Panc1 (cell line): ENCODE data around the gene INTS1. TPM values are rescaled to one million over a fixed set of nuclear protein-coding genes. Genes with fewer than 3 reads are reported as not detected.

Experiments
- ATAC-seq: fragments of 200-7000 bp; cut with Tn5 transposase; 2 replicates; pipeline ENCODE4 v1.9.1; 2020; ENCODE audit warnings: mild to moderate bottlenecking, moderate library complexity
- BruUV-seq: library from RNA; stranded (reverse); fragments of 400-500 nt; replicated peaks from 2 replicates; lab custom pipeline; 2021; lab: Mats Ljungman, UMichigan
- CTCF ChIA-PET: fragments of 300-600 bp; sonication (Branson Sonifier 250); formaldehyde crosslinking; loops from one replicate; lab custom pipeline; 2022; ENCODE audit warnings: antibody characterized with exemption; lab: Charles Lee
- POLR2A ChIA-PET: fragments of 300-600 bp; sonication (Branson Sonifier 250); formaldehyde crosslinking; loops from one replicate; lab custom pipeline; 2022; ENCODE audit warnings: antibody characterized with exemption; lab: Charles Lee
- DNase-seq: peaks from one replicate; pipeline ENCODE4 v3.0.0-alpha.2; 2010; ENCODE audit warnings: low read depth, low spot score
- H3K27ac ChIP-seq: 2 replicates; pipeline ENCODE4 v1.5.1; 2011; ENCODE audit warnings: mild to moderate bottlenecking, low read length, inconsistent platforms
- H3K27me3 ChIP-seq: fragments of 200-500 bp; sonication (Bioruptor generic); 2 replicates; pipeline ENCODE4 v1.6.0; 2014; ENCODE audit warnings: low read length, inconsistent platforms; ENCODE audit not compliant: control insufficient read depth, insufficient read depth
- H3K36me3 ChIP-seq: fragments of 200-500 bp; sonication (Bioruptor generic); 2 replicates; pipeline ENCODE4 v1.5.1; 2014; ENCODE audit warnings: inconsistent platforms, mild to moderate bottlenecking, low read length, moderate library complexity; ENCODE audit not compliant: control insufficient read depth, insufficient read depth
- H3K4me1 ChIP-seq: 2 replicates; pipeline ENCODE4 v1.5.1; 2011; ENCODE audit warnings: inconsistent platforms, mild to moderate bottlenecking, low read length, moderate library complexity; ENCODE audit not compliant: control insufficient read depth, insufficient read depth
- H3K4me3 ChIP-seq, 2 experiments: 2 replicates each; pipeline ENCODE4 v1.5.1; 2011 to 2012; ENCODE audit warnings: low read depth in 2 of 2, low read length in 2 of 2, mild to moderate bottlenecking in 2 of 2, inconsistent platforms in 1 of 2, moderate library complexity in 1 of 2
- H3K9me3 ChIP-seq: fragments of 200-500 bp; sonication (Bioruptor generic); 2 replicates; pipeline ENCODE4 v1.5.1; 2014; ENCODE audit warnings: low read depth, mild to moderate bottlenecking, inconsistent platforms, low read length, moderate library complexity; ENCODE audit not compliant: control insufficient read depth, insufficient read depth
- POLR2AphosphoS5 ChIP-seq: IDR thresholded peaks from 2 replicates; pipeline ENCODE4 v1.6.1; 2012; ENCODE audit warnings: mild to moderate bottlenecking, low read depth, low read length, moderate library complexity
- SIN3A ChIP-seq: IDR thresholded peaks from 2 replicates; pipeline ENCODE4 v1.6.1; 2012; ENCODE audit warnings: low read depth, mild to moderate bottlenecking, low read length, moderate library complexity, borderline replicate concordance; ENCODE audit not compliant: insufficient read depth
- TCF7L2 ChIP-seq: IDR thresholded peaks from 2 replicates; pipeline ENCODE4 v1.6.1; 2011; ENCODE audit warnings: mild to moderate bottlenecking, low read depth, low read length, inconsistent platforms
- in situ Hi-C: cut with HindIII; loops from 2 replicates; pipeline ENCODE4 v1.10.0; 2016; ENCODE audit warnings: low sequenced_read_pairs, low pct_unique_long_range_greater_than_20kb
- intact Hi-C: fragments of 100-400 bp; cut with micrococcal nuclease; formaldehyde crosslinking; loops from one replicate; pipeline ENCODE4 v1.10.0; 2022; ENCODE audit not compliant: unreplicated experiment
- total RNA-seq: library from RNA; stranded (reverse); gene quantifications from one replicate; pipeline ENCODE4 v1.2.1, GENCODE V29; 2021; ENCODE audit not compliant: unreplicated experiment
- TF ChIP-seq, protein P1 (sequence below), 2 experiments: IDR thresholded peaks; 2 replicates each; pipeline ENCODE4 v1.6.1; 2011 to 2012; ENCODE audit warnings: low read depth in 2 of 2, control low read depth in 1 of 2, low read length in 1 of 2, mild to moderate bottlenecking in 1 of 2, moderate library complexity in 1 of 2; ENCODE audit not compliant: insufficient read depth in 1 of 2
- TF ChIP-seq, protein P2 (sequence below): fragments of 450-650 bp; IDR thresholded peaks from 2 replicates; pipeline ENCODE4 v1.5.1; 2017; ENCODE audit warnings: mild to moderate bottlenecking

Gene INTS1
- total RNA-seq, 1 experiment from 2014 or later = 173 TPM

DNA sequence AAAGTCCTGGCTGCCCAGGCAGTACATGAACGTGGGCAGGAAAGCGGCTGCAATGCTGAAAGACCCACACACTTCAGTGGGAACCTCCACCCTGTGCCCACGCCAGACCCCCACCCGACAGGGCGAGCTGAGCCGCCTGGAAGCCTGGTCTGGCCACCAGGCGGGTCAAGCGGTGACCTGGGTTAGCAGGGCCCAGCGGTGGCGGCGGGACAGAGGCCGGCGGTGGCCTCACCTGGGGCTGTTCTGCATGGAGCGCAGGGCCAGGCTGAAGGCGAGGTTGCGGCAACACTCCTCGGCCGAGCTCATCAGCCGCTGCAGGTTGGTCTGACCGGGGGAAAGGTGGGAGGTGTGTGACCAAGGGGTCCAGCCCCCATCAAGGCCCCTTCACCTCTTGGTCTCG lies 33.3 kb downstream of the INTS1 start:
- CTCF ChIA-PET = no interaction called here
- POLR2A ChIA-PET = no interaction called here
- BruUV-seq = no TSS peak
- Histone ChIP-seq H3K4me3 (no peak overlapping the region), H3K4me1 (peaks cover 11% of the 10 kb centered on the region), H3K27ac (no peak overlapping the region), H3K9me3 (no peaks in the 10 kb centered on the region), H3K27me3 (no peaks in the 10 kb centered on the region), H3K36me3 (no peaks in the 10 kb centered on the region; the same call in 1 of the 2 replicates)
- DNase-seq = no peak
- no peak for ATAC-seq
- in situ Hi-C loops = no loop called here
- TF ChIP-seq, protein P1, sequence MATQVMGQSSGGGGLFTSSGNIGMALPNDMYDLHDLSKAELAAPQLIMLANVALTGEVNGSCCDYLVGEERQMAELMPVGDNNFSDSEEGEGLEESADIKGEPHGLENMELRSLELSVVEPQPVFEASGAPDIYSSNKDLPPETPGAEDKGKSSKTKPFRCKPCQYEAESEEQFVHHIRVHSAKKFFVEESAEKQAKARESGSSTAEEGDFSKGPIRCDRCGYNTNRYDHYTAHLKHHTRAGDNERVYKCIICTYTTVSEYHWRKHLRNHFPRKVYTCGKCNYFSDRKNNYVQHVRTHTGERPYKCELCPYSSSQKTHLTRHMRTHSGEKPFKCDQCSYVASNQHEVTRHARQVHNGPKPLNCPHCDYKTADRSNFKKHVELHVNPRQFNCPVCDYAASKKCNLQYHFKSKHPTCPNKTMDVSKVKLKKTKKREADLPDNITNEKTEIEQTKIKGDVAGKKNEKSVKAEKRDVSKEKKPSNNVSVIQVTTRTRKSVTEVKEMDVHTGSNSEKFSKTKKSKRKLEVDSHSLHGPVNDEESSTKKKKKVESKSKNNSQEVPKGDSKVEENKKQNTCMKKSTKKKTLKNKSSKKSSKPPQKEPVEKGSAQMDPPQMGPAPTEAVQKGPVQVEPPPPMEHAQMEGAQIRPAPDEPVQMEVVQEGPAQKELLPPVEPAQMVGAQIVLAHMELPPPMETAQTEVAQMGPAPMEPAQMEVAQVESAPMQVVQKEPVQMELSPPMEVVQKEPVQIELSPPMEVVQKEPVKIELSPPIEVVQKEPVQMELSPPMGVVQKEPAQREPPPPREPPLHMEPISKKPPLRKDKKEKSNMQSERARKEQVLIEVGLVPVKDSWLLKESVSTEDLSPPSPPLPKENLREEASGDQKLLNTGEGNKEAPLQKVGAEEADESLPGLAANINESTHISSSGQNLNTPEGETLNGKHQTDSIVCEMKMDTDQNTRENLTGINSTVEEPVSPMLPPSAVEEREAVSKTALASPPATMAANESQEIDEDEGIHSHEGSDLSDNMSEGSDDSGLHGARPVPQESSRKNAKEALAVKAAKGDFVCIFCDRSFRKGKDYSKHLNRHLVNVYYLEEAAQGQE (IDR thresholded peaks at IDR 0.05; ENCODE audit: insufficient read depth in 1 of 2, low read depth in 2 of 2, low read length in 1 of 2) = no peak
- TF ChIP-seq POLR2AphosphoS5 (no peak), TCF7L2 (no peak), SIN3A (no peak)
- TF ChIP-seq, protein P2, sequence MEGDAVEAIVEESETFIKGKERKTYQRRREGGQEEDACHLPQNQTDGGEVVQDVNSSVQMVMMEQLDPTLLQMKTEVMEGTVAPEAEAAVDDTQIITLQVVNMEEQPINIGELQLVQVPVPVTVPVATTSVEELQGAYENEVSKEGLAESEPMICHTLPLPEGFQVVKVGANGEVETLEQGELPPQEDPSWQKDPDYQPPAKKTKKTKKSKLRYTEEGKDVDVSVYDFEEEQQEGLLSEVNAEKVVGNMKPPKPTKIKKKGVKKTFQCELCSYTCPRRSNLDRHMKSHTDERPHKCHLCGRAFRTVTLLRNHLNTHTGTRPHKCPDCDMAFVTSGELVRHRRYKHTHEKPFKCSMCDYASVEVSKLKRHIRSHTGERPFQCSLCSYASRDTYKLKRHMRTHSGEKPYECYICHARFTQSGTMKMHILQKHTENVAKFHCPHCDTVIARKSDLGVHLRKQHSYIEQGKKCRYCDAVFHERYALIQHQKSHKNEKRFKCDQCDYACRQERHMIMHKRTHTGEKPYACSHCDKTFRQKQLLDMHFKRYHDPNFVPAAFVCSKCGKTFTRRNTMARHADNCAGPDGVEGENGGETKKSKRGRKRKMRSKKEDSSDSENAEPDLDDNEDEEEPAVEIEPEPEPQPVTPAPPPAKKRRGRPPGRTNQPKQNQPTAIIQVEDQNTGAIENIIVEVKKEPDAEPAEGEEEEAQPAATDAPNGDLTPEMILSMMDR = no peak
- intact Hi-C loops = no loop called here

DNA sequence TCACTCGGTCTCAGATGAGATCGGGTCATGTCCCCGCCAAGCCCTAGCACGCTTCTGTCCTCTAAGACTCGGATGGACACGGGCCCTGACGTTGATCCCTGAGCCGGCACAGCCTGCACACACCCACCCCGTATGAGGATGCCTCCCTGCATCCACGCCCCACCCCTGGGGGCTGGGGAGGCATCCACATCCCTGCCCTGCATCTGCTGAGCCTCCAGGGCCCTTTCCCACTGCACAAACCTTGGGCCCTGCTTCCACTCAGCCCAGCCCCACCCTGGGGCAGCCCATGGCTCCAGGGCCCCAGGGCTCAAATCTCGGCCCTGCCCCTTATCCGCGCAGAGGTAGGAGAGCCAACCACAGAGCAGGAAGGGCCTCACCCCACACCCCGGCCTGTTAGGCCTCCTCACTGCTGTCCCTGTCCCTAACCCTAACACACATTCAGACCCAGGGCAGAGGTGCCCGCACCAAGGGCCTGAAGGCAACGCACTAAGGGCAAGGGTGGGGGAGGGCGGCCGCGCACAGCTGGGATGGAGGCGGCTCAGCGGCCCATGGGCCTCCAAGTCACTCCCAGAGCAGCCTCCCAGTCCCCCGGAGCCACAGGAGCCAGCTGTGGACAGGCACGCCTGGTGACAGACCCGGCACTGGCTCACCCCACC lies 35.4 kb downstream of the INTS1 start:
- ChIA-PET POLR2A (no interaction called here), CTCF (no interaction called here)
- DNase-seq (no peak), ATAC-seq (no peak)
- no TSS peak for BruUV-seq
- in situ Hi-C loops (no loop called here), intact Hi-C loops (no loop called here)
- Histone ChIP-seq H3K36me3 (no peaks in the 10 kb centered on the region; the same call in 1 of the 2 replicates), H3K4me1 (peaks cover 11% of the 10 kb centered on the region), H3K27ac (no peak overlapping the region), H3K9me3 (no peaks in the 10 kb centered on the region), H3K27me3 (no peaks in the 10 kb centered on the region), H3K4me3 (no peak overlapping the region)
- no peak for TF ChIP-seq SIN3A
- TF ChIP-seq, protein P2 = no peak
- TF ChIP-seq POLR2AphosphoS5 = no peak
- TF ChIP-seq, protein P1 (IDR thresholded peaks at IDR 0.05; ENCODE audit: insufficient read depth in 1 of 2, low read depth in 2 of 2, low read length in 1 of 2) = no peak
- no peak for TF ChIP-seq TCF7L2
